Common myeloid progenitor, CD34-positive (primary cell): ENCODE results near the gene CNNM3.

Experiments
- CTCF ChIA-PET: fragments of 350-600 bp; sonication (Branson Sonifier 250); formaldehyde crosslinking; loops from one replicate; lab custom pipeline; 2021; ENCODE audit warnings: antibody characterized with exemption; lab: Charles Lee
- POLR2A ChIA-PET: fragments of 350-600 bp; sonication (Branson Sonifier 250); formaldehyde crosslinking; loops from one replicate; lab custom pipeline; 2021; ENCODE audit warnings: antibody characterized with exemption; lab: Charles Lee
- DNase-seq, 3 donors: peaks; one replicate each; pipeline versions ENCODE4 v3.0.0 to v3.0.0-alpha.2; 2013
- H3K27ac ChIP-seq, 2 experiments: 1 replicate in 1 of 2; 2 replicates in 1 of 2; pipeline ENCODE4 v1.7.0; 2013; ENCODE audit warnings: inconsistent platforms in 2 of 2, low read length in 2 of 2, mild to moderate bottlenecking in 2 of 2, low read depth in 1 of 2, moderate library complexity in 1 of 2; ENCODE audit not compliant: severe bottlenecking in 2 of 2, insufficient read depth in 1 of 2, poor library complexity in 1 of 2
- H3K27me3 ChIP-seq, 5 experiments: replicated peaks in 2 of 5; 1 replicate in 3 of 5; 2 replicates in 2 of 5; pipeline versions ENCODE4 v1.6.1 to v1.7.0; 2013; ENCODE audit warnings: low read length in 4 of 5, mild to moderate bottlenecking in 2 of 5, moderate library complexity in 2 of 5, inconsistent platforms in 1 of 5; ENCODE audit not compliant: insufficient read depth in 5 of 5, control insufficient read depth in 4 of 5
- H3K36me3 ChIP-seq, 4 experiments: 1 replicate in 2 of 4; 2 replicates in 2 of 4; pipeline versions ENCODE4 v1.6.1 to v1.7.0; 2013; ENCODE audit warnings: low read length in 3 of 4, control low read depth in 1 of 4, mild to moderate bottlenecking in 1 of 4; ENCODE audit not compliant: control insufficient read depth in 4 of 4, insufficient read depth in 4 of 4
- H3K4me1 ChIP-seq, 4 experiments: 1 replicate in 3 of 4; 2 replicates in 1 of 4; pipeline versions ENCODE4 v1.6.1 to v1.7.1; 2013; ENCODE audit warnings: low read length in 3 of 4, mild to moderate bottlenecking in 3 of 4, control low read depth in 1 of 4, inconsistent platforms in 1 of 4, moderate library complexity in 1 of 4; ENCODE audit not compliant: control insufficient read depth in 4 of 4, insufficient read depth in 4 of 4; ENCODE audit errors: control extremely low read depth in 1 of 4
- H3K4me3 ChIP-seq, 7 experiments: 1 replicate in 4 of 7; 2 replicates in 3 of 7; pipeline versions ENCODE4 v1.5.1 to v1.7.0; 2013; ENCODE audit warnings: mild to moderate bottlenecking in 7 of 7, low read length in 6 of 7, moderate library complexity in 6 of 7, inconsistent platforms in 2 of 7, low read depth in 2 of 7, control low read depth in 1 of 7; ENCODE audit not compliant: insufficient read depth in 4 of 7, control insufficient read depth in 1 of 7; ENCODE audit errors: extremely low read depth in 1 of 7
- H3K9me3 ChIP-seq, 5 experiments: 1 replicate in 4 of 5; 2 replicates in 1 of 5; pipeline versions ENCODE4 v1.6.1 to v1.7.1; 2013; ENCODE audit warnings: low read length in 4 of 5, mild to moderate bottlenecking in 2 of 5, inconsistent platforms in 1 of 5, low read depth in 1 of 5, moderate library complexity in 1 of 5; ENCODE audit not compliant: control insufficient read depth in 4 of 5, insufficient read depth in 2 of 5; ENCODE audit errors: control extremely low read depth in 1 of 5
- WGBS: methylation state at CpG from one replicate; pipeline ENCODE4 v1.1.5; 2013; ENCODE audit not compliant: insufficient coverage; 5-methylcytosine and 5-hydroxymethylcytosine counted together

CNNM3 gene

GRCh38 chr2:96879545-96880040 is 63.5 kb downstream of the CNNM3 start:
- 98% methylated on average over 18 of the region's 18 CpGs for WGBS
- H3K4me3 ChIP-seq = no peak overlapping the region
- CTCF ChIA-PET = interaction anchor here (0.6 kb wide), 1 partner anchor 122 kb away, joined by 3 read pairs; no protein-coding TSS in a partner anchor
- POLR2A ChIA-PET = no interaction called here
- no peak overlapping the region for H3K27ac ChIP-seq
- no peaks in the 10 kb centered on the region for H3K36me3 ChIP-seq
- no peak for DNase-seq
- peaks cover 0 to 3% (median 0%) of the 10 kb centered on the region in 4 experiments for H3K4me1 ChIP-seq
- H3K27me3 ChIP-seq = peaks cover 0 to 2% (median 0%) of the 10 kb centered on the region in 5 experiments
- no peaks in the 10 kb centered on the region for H3K9me3 ChIP-seq

DNA sequence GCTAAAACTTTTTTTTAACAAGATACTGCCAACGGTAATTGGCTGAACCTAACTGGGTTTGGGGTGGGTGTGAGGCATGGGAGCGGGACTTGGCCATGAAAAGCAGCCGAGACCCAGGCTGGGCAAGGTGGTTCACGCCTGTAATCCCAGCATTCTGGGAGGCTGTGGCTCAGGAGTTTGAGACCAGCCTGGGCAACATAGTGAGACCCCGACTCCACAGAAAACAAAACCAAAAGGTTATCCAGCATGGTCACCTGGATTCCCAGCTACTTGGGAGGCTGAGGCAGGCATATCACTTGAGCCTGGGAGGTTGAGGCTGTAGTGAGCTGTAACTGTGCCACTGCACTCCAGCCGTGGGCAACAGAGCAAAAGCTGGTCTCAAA is 64.8 kb downstream of the CNNM3 start:
- H3K27me3 ChIP-seq = peaks cover 0 to 2% (median 0%) of the 10 kb centered on the region in 5 experiments
- no peak overlapping the region for H3K27ac ChIP-seq
- no peaks in the 10 kb centered on the region for H3K4me1 ChIP-seq
- no peaks in the 10 kb centered on the region for H3K9me3 ChIP-seq
- no peaks in the 10 kb centered on the region for H3K36me3 ChIP-seq
- POLR2A ChIA-PET = no interaction called here
- CTCF ChIA-PET = interaction anchor here (1.0 to 1.9 kb wide), 2 partner anchors 61 to 70 kb away, joined by 3 to 4 read pairs; no protein-coding TSS in a partner anchor
- no peak for DNase-seq
- 100% methylated on average over 4 of the region's 6 CpGs for WGBS
- H3K4me3 ChIP-seq = no peak overlapping the region

- Histone ChIP-seq H3K27me3 (peaks cover 0 to 2% (median 0%) of the 10 kb centered on the region in 5 experiments), H3K4me3 (no peak overlapping the region), H3K4me1 (no peaks in the 10 kb centered on the region), H3K9me3 (no peaks in the 10 kb centered on the region), H3K27ac (no peak overlapping the region), H3K36me3 (no peaks in the 10 kb centered on the region)
- ChIA-PET CTCF (interaction anchor here (1.0 to 1.9 kb wide), 3 partner anchors 9 to 69 kb away, joined by 3 to 4 read pairs (median 4); no protein-coding TSS in a partner anchor), POLR2A (no interaction called here)
- 94% methylated on average over 3 of the region's 10 CpGs for WGBS
- DNase-seq = no peak
Measured at GRCh38 chr2:96881349-96882195, 65.5 kb downstream of the CNNM3 start.

GRCh38 chr2:96882230-96882629 is 66.2 kb downstream of the CNNM3 start:
- no peak overlapping the region for H3K27ac ChIP-seq
- POLR2A ChIA-PET = no interaction called here
- WGBS = 88% methylated on average over 12 of the region's 12 CpGs
- DNase-seq = no peak
- CTCF ChIA-PET = interaction anchor here (1.4 to 1.9 kb wide), 2 partner anchors 9 to 69 kb away, joined by 4 read pairs; no protein-coding TSS in a partner anchor
- H3K4me3 ChIP-seq = no peak overlapping the region
- H3K27me3 ChIP-seq = peaks cover 0 to 2% (median 0%) of the 10 kb centered on the region in 5 experiments
- H3K4me1 ChIP-seq = no peaks in the 10 kb centered on the region
- no peaks in the 10 kb centered on the region for H3K36me3 ChIP-seq
- no peaks in the 10 kb centered on the region for H3K9me3 ChIP-seq

DNA sequence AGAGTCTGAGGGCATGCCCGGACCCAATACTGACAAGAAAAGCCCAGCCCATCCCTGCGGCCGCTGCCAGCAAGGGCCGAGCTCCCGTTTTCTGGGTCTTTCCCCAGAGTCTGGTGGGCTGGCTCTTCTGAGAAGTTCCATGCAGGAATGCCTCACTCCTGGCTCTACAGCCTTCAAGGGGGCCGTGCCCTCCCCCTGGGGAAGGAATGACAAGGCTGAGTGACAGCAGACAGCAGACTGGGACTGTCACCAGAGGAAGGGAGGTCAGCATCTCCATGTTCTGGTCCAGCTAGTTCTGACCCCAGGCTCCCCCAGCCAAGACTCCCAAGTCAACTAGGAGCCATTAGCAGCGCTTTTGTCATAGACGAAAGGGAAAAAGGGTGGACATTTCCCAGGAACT is 66.8 kb downstream of the CNNM3 start:
- Histone ChIP-seq H3K27me3 (peaks cover 0 to 2% (median 0%) of the 10 kb centered on the region in 5 experiments), H3K27ac (no peak overlapping the region), H3K4me1 (peaks cover 0 to 4% (median under 1%) of the 10 kb centered on the region in 4 experiments), H3K36me3 (no peaks in the 10 kb centered on the region), H3K4me3 (no peak overlapping the region), H3K9me3 (no peaks in the 10 kb centered on the region)
- 100% methylated on average over 5 of the region's 8 CpGs for WGBS
- no peak for DNase-seq
- CTCF ChIA-PET = interaction anchor here (1.4 kb wide), 1 partner anchor 8 kb away, joined by 4 read pairs; no protein-coding TSS in a partner anchor
- POLR2A ChIA-PET = no interaction called here

GRCh38 chr2:96883306-96883705 is 67.2 kb downstream of the CNNM3 start:
- H3K4me1 ChIP-seq = peaks cover 0 to 8% (median 4%) of the 10 kb centered on the region in 4 experiments
- H3K27me3 ChIP-seq = peaks cover 0 to 2% (median 0%) of the 10 kb centered on the region in 5 experiments
- WGBS = 100% methylated on average over 5 of the region's 9 CpGs
- no peak overlapping the region for H3K4me3 ChIP-seq
- H3K9me3 ChIP-seq = no peaks in the 10 kb centered on the region
- POLR2A ChIA-PET = no interaction called here
- no peaks in the 10 kb centered on the region for H3K36me3 ChIP-seq
- CTCF ChIA-PET = no interaction called here
- H3K27ac ChIP-seq = no peak overlapping the region
- no peak for DNase-seq
